Prostate gland (tissue), 2 donors: ENCODE data around the gene APBA3.

Source experiments
- CTCF ChIP-seq, 4 experiments: fragments of 200-600 bp in 2 of 4; fragments of 450-650 bp in 2 of 4; sonication (generic) in 2 of 4; IDR thresholded peaks; 1 replicate in 3 of 4; 2 replicates in 1 of 4; pipeline ENCODE4 v1.5.1; 2016 to 2019; ENCODE audit warnings: antibody characterized with exemption in 4 of 4, mild to moderate bottlenecking in 2 of 4, moderate library complexity in 2 of 4
- POLR2A ChIP-seq: fragments of 450-650 bp; IDR thresholded peaks from one replicate; pipeline ENCODE4 v1.6.1; 2016; ENCODE audit warnings: antibody characterized with exemption, mild to moderate bottlenecking
- POLR2AphosphoS5 ChIP-seq: sonication (generic); formaldehyde crosslinking; IDR thresholded peaks from one replicate; pipeline ENCODE4 v1.6.1; 2017; ENCODE audit warnings: antibody characterized with exemption

GRCh38 chr19:3774621-3775373, 13.3 kb upstream of the APBA3 start:
- TF ChIP-seq CTCF (IDR thresholded peaks at IDR 0.05) (no peak), POLR2A (no peak), POLR2AphosphoS5 (no peak)
